ENCODE results near the gene BCL11B.

The BCL11B gene

DNA sequence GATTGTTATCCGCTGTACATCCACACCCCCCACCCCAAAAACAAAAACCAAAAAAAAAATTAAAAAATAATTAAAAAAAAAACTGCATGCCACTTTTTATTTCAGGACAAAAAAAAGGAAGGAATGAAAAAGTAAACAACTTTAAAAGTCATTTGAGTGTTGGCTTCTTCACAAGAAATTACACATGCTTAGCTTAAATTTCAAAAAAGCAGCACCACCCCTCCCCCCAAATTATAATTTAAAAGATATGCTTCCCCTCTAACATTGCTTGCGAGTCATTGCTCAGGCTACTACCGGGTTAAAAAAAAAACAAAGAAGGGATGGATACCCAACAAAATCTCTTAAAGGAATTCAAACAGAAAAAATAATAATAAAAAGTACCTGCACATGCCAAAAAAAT, 98.5 kb downstream of the BCL11B start:
- TF ChIP-seq, protein P1, sequence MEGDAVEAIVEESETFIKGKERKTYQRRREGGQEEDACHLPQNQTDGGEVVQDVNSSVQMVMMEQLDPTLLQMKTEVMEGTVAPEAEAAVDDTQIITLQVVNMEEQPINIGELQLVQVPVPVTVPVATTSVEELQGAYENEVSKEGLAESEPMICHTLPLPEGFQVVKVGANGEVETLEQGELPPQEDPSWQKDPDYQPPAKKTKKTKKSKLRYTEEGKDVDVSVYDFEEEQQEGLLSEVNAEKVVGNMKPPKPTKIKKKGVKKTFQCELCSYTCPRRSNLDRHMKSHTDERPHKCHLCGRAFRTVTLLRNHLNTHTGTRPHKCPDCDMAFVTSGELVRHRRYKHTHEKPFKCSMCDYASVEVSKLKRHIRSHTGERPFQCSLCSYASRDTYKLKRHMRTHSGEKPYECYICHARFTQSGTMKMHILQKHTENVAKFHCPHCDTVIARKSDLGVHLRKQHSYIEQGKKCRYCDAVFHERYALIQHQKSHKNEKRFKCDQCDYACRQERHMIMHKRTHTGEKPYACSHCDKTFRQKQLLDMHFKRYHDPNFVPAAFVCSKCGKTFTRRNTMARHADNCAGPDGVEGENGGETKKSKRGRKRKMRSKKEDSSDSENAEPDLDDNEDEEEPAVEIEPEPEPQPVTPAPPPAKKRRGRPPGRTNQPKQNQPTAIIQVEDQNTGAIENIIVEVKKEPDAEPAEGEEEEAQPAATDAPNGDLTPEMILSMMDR (IDR thresholded peaks at IDR 0.05; ENCODE audit: insufficient read depth, missing control alignments) = no peak
- DNase-seq (ENCODE audit: insufficient read length, low spot score) (no peak), FAIRE-seq (no peak)

GRCh38 chr14:99173086-99173485, 98.9 kb downstream of the BCL11B start:
- no peak for FAIRE-seq
- TF ChIP-seq, protein P1 (IDR thresholded peaks at IDR 0.05; ENCODE audit: insufficient read depth, missing control alignments) = no peak
- DNase-seq (ENCODE audit: insufficient read length, low spot score) = no peak

DNA sequence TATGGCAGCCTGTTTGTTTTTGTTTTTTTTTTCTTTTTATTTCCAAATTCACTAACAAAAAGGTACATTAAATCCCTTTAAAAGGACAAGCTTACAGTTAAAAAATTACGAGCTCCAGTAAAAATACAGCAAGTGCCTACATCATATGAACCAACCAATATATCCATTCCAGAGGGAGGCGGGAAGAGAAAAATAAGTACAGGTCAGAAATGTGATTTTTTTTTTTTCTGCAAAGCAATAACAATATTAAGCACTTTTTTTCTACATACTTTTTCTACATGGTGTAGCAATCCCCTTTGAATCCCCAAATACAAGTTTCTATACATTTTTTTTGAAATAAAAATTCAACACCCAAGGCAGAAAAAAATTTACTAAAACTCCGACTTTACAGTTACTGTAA, 100.6 kb downstream of the BCL11B start:
- TF ChIP-seq, protein P1 (IDR thresholded peaks at IDR 0.05; ENCODE audit: insufficient read depth, missing control alignments) = no peak
- DNase-seq (ENCODE audit: insufficient read length, low spot score) = no peak
- FAIRE-seq = no peak

DNA sequence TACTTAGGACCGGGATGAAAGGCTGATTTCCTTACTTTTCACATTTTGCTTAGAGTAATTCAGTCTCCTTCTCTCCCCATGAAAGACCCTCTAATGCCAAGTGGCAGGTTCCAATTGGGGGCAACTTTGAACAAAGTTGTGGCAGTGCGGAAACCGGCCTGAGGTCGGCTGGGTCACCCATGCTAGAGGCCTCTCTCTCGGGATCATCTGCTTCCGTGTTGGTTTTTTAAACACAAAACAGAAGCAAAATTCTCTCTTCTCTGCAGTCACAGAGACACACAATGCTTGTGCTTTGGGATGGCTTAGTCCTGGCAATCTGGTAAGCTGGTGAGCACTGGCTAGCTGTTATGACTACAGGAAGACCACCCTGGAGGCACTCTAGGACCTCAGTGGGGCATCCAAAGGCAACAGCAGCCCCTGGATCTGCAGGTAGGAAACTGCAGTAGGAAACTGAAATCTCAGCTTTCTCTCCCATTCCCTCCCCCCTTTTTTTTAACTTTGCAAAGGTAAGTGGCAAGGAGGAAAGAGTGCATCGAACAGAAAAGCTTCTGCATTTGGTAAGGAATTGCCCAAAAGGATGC, 102.1 kb downstream of the BCL11B start:
- FAIRE-seq (no peak), DNase-seq (ENCODE audit: insufficient read length, low spot score) (no peak)
- TF ChIP-seq, protein P1 (IDR thresholded peaks at IDR 0.05; ENCODE audit: insufficient read depth, missing control alignments) = no peak

GRCh38 chr14:99168330-99168729, 103.7 kb downstream of the BCL11B start:
- no peak for DNase-seq (ENCODE audit: insufficient read length, low spot score)
- TF ChIP-seq, protein P1 (IDR thresholded peaks at IDR 0.05; ENCODE audit: insufficient read depth, missing control alignments) = no peak
- FAIRE-seq = no peak

- TF ChIP-seq, protein P1 (IDR thresholded peaks at IDR 0.05; ENCODE audit: insufficient read depth, missing control alignments) = no peak
- FAIRE-seq = no peak
- no peak for DNase-seq (ENCODE audit: insufficient read length, low spot score)
These were observed 105.5 kb downstream of the BCL11B start for GRCh38 chr14:99166506-99166905.

- TF ChIP-seq, protein P1 (IDR thresholded peaks at IDR 0.05; ENCODE audit: insufficient read depth, missing control alignments) = no peak
- DNase-seq (ENCODE audit: insufficient read length, low spot score) = no peak
- FAIRE-seq = no peak
These were observed 107.3 kb downstream of the BCL11B start for GRCh38 chr14:99164712-99165111.

Data from D721Med (cell line).